GM19452 (cell line): ENCODE data around the gene SMYD3.

ENCODE experiments used
- ATAC-seq: cut with Tn5 transposase; IDR thresholded peaks from one replicate; pipeline ENCODE4 v1.9.1; 2021; ENCODE audit not compliant: unreplicated experiment

The SMYD3 gene

DNA sequence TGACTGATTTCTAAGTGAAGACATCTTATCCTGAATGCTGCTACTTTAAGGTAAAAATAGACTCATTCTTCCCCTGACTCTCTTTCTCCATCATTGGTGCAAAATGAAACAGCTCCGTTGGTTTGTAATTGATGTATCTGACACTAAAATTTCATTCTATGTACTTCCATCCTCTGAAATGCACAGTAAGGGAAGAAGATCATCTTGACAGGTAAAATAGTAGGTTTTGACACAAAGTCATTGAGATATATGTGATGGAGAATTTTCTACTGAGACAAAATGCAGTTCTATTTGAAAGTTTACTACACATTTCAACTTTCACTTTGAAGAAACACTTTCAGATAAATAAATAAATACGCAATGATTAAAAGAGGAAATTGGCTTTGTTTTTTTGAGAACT is 348.9 kb downstream of the SMYD3 start:
- ATAC-seq, result no peak

DNA sequence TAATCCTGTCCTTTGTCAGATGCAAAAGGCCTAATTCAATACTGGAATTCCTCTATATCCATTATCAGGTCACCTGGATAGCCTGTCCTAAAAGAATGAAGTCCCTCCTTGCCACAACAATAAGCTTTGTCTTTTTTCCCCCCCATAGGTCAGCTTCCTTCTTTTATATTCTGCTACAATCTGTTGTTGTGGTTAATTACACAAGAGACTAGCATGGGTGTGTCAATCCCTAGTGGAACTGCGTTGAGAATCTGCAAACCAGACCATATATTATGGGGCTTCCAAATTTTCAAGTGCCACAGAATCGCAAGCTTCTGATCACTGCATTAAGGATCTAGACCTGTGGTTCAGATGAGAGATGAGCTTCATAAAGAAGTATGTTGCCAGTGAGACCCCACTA is 349.6 kb downstream of the SMYD3 start:
- ATAC-seq, result no peak

DNA sequence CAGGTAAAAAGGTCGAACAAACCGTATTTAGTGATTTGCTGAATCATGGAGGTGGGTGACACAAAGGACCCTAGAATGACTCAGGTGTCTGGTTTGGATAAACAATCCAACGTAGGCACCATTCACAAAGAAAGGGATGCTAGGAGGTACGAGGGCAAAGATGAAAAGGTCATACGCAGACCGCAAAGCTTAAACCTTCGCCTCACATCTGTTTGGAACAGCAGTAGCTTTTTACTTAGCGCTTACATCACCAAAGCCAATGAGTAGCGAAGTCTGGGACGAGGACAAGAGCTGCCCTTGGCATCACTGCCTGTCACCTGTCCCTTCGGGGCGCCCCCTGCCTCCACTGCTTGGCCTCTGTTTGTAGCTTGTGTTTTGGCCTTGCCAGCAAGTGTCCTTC is 350.2 kb downstream of the SMYD3 start:
- no peak for ATAC-seq

DNA sequence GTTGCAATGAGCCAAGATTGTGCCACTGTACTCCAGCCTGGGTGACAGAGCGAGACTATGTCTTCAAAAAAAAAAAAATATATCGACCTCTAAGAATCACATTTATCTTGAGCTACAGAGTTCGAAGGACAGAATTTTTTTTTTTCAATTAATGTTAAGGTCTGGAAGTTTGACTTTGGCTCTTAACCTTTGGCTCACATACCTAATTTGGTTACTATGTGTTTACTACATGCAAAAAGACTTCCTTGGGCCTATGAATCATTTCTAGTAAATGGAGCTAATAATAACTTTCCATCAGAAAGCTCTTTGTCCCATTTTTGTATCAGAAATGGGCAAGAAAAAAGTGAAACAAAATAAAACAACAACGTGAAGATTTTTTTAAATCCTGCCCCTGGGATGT is 351.2 kb downstream of the SMYD3 start:
- no peak for ATAC-seq

DNA sequence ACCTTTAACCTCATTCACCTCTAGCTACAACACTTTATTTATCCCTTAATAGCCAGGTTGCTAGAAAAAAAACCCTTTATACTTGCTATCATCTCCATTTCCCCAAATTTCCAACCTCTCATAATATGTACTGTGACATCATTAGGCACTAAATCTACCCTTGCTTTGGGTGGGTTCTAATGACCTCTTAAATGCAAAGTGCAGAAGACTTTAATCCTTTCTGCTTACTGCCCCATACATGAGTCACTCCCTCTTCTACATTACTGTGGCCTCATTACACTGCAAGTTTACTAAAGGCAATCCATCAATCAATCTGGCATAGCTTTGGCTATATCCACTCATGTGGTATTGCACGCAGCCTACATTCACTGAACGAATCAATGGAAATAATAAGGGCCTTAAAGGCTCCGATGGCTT is 353.3 kb downstream of the SMYD3 start:
- no peak for ATAC-seq

DNA sequence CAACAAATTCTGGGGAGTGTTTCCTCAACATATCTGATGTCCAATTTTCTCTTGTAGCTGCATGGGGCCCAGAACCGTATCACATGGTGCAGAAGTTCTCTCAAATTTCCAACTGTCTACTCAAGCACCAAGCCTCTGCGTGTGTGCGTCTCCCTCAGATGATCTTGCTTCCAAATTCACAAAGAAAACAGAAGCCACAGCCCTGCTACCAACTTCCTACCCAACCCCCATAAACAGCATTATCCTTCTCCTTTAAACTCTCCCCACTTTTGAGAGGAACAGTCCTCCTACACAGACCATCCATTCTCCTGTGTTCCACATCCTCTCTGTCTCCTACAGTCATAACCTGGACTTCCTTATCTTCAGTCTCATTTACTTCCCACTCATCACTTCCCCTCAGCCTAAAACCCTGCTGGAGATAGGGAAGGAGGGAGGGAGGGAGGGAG is 354.1 kb downstream of the SMYD3 start:
- no peak for ATAC-seq

DNA sequence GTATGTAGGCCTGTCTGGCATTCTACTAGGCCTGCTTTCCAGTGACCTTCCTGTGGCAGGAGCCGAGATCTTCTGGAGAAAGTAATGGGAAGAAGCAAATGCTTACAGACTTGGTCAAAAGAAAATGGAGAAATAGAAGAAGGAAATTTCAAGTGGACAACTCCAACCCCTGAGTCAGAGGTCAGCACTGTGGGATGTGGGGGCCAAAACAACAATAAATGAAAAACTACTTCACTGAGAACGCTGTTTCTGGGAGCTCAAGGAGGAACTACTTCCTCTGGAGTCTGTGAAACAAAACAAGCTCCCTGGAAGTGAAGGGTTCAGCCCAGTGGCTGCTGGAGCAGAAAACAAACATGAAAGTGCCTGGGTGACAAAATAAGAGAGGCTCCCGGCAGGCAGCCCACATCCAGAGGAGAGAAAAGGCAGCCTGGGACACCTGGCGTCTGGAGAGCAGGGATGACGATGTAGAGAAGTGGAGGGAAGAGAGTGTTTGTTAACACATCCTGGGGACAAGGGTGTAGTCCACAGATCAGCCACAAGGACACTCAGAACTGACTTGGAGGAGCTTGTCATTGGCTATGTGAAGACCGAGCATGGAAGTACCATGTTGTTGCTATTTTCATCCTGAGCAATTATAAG is 355.2 kb downstream of the SMYD3 start:
- no peak for ATAC-seq

DNA sequence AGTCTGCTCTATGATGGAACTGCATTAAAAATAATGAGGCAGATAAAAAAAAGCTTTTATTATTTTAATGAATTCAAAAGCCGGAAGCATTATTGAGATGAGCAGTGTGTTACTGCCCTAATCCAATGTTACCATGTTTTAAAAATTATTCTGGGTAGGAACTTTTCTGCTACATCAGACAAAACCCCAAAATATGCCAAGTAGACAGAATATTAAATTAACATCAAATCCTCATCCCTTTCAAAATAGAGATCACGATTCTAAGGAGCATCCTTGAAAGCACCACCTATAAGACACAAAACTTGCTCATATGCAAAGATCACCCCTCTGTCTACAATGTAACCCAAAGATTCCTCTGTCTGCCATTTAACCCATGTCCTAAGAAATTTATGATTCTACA is 357.5 kb downstream of the SMYD3 start:
- no peak for ATAC-seq

DNA sequence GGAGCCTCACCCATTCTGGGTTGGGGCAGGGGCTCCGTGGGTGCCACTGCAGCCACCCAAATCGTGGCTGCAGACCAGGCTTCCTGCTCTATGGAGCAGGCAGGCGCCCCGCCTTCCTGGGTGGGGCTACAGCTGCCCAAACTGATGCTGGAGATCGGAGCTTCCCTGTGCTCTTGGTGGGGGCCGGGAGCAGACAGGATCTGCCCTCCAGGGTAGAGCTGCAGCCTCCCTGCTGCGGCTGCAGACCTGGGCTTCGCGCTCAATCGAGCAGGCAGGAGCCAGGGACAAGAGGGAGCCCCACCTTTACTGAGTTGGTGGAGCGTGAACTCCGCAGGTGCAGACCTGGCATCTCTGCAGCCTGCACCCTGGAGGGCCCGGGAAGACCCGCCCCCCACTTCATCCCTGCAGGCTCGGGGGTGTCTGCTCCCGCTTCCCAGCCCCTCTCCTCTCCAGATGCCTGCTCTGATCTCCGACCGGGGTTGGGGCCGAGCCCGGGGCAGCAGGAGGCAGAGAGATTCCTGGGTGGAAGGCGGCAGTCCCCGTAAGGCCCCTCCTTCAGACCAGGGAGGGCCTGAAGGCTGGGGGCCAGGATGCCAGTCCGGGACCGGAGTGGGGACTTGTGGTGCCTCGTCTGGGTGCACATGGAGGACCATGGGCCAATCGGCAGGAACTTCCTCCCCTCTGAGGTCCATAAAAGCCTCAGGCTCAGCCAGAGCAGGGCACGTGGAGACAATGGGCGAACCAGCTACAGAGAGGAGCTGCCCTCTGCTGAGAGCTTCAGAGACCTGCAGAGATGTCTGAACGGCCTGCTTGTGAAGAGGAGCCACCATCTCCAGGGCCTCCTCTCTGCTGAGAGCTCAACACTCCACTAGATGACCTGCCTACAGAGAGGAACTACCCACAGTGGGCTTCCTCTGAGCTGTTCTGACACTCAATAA is 359.3 kb downstream of the SMYD3 start:
- no peak for ATAC-seq

DNA sequence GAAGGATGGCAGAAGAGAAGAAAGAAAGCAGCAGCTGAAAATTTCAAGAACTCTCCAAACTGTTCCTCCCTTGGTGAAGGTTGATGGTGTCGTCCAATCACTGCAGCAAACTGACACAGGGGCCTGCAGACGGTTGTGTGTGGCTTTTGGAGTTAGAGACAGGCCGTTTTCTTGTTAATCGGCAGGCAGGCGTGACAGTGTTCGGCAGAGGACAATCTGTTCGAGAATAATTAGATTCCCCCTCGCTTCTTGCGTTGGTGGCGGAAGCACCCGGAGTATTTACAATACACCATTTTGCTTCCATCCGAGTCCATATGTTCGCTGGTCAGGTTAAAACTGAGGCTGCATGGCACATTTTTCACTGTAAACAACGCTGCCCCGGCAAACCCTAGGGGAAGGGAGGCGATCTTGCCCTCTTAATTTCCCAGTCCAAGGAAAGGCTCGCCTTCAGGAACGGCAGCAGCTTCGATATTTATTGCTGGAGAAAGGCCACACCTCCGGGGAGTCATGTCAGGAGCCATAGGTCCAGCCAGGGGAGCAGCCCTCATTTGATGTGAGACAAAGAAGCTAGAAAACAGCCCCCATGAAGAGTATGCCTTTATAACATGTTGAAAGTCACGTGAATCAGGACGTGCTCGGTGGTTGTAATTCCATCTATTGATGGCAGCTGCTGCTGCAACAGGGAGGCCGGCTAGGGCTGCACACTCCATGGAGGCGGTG is 360.1 kb downstream of the SMYD3 start:
- ATAC-seq, result no peak

DNA sequence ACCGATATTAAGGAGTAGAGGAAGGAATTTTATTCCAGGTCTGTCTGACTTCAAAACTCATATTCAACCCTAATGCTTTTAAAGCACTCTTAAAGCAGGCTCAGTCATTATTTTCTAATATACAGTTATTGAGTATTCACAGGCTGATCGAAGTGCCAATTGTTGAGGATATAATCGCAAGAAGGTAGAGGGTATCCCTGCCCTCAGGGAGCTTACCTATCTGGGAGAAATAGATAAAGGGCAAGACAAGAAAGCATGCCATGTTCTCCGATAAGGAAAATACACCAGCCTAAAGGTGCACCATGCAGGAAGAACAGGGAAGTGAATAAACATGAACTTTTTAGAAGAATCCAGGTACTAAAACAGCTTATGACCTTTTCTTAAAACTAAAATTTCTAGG is 361.2 kb downstream of the SMYD3 start:
- no peak for ATAC-seq

DNA sequence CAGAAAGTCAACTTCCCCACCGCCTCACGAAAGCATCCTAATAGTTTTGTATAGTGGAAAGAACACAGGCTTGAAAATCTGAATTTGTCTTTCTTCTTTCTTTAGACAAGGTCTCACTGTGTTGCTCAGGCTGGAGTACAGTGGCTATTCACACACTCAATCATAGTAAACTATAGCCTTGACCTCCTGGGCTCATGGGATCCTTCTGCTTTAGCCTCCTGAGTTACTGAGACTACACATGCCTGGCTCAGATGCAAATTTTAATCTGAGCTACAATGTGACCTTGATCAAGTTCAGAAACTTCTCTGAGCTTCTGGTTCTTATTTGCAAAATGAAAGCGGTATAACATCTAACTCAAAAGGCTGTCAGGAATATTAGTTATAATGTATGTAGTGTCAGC is 362.1 kb downstream of the SMYD3 start:
- no peak for ATAC-seq

DNA sequence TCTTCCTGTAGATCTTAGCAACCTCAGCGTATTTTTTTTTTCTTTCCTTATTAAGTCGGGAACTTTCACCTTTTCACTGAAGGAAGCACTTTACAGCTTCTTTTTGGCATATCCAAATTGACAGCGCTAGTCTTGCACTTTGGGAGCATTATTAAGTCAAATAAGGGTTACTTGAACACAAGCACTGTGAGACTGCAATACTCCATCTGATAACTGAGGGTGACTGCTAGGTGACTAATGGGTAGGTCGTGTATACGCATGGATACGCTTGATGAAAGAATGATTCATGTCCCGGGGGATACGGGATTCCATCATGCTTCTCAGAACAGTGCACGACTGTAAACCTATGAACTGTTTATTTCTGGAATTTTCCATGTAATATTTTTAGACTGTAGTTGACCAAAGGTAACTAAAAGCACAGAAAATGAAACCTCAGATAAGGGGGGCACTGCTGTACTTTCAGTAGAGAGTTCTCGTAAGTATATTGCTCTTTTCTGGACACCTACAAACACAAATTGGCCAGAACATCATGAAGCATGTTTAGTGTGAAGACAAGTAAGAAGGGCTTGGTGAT is 364.7 kb downstream of the SMYD3 start:
- ATAC-seq, result no peak

DNA sequence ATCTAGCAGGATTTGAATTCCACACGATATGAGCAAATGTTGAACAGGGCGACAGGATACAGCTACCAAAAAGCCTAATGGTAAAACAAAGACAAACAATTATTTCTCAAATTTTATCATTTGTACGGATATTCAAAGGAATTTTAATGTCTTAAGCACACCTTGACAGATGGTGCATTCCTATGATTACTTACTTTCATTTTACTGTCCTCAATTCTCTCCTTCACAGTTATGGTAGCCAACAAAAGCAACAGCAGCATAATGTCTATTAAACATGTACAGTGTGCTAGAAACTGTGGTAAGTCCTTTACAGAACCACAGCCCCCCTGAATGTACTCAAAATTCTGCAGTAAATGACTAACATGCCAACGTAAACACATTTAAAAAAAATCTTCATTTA is 365.8 kb downstream of the SMYD3 start:
- ATAC-seq, result no peak

DNA sequence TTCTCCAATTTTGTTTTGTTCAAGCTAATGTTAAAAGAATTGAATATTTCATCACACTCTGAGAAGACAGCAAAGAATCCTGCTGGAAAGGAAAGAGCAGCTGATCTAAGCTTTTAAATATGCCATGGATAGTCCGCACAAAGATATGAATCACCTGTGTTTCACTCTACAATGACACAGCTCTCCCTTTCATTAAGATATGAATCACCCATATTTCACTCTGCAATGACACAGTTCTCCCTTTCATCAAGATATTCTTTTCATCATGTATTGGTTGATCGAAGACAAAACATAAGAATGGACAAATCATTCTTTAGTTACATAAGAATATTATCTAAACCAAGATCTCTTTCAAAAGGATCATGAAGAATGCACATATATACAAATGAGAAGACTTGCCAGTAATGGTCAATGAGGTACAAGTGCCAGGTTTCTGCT is 367.3 kb downstream of the SMYD3 start:
- ATAC-seq, result no peak

DNA sequence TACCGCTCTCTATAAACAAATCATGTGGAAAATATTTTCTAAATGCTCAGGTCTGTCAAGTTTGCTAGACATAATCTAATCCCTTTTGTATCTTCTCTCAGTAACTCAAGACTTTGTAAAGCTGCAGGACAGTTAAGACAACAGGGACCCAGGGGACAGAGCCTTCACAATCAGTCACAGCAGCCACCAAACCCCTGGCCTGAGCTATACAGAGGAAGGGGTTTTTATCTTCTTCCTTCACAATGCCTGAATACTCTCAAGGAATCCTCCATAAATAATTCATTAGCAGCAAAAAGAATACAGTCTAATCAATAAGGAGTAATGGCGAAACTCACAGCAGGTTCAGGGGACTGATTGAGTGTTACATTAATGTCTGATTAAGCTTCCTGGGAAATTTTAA is 368.3 kb downstream of the SMYD3 start:
- ATAC-seq, result no peak

DNA sequence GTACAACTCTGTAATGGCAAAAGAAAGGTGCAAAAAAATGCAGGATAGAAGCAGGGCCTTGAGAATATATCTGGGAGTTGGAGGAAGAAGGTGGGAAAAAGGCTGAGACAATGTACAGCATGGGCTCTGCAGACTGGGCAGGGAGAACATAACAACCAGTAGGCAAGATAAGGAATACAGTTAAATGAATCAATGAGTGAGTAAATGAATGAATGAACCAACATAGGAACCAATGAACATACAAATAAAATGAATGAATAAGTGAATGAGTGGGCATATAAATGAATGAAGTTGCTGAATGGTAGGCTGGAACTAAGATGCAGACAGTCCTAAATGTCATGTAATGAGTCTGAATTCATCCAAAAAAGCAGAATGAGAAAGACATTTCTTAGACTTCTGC is 370.6 kb downstream of the SMYD3 start:
- ATAC-seq, result no peak

DNA sequence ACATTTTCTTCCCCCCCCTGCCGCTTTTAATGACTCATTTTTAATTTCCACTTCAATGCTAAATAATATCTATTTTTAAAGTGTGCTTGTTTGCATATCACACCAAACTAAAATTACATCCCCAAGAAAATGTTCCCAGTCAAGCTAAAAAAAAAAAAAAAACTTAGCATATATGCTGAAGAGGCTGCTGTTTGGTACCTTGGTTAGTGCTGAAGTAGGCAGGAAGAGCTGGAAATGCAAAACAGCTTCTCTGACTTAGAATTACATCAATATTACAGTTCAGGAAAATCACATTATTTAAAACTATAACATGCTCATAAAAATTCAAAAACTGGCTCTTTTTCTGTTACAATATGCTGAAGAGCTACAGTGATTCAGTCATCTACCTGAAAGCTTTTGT is 372.3 kb downstream of the SMYD3 start:
- no peak for ATAC-seq

DNA sequence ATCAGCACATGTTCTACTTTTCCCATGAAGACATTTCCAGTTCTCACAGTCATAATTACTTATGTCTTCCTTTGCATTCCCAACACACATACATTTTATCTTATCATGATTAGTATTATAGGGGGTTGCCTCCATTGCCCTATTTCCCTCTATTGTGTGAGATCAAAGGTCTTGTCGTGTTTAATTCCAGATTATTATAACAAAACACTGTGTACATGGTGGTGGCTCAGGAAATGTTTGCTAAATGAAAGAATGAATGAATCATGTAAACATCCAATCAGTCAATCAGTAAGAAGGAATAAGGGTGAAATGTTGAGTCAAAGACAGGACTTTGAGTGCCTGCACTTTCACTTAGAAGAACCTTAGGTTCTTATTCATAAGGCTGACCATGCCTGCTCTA is 376.0 kb downstream of the SMYD3 start:
- ATAC-seq, result no peak

DNA sequence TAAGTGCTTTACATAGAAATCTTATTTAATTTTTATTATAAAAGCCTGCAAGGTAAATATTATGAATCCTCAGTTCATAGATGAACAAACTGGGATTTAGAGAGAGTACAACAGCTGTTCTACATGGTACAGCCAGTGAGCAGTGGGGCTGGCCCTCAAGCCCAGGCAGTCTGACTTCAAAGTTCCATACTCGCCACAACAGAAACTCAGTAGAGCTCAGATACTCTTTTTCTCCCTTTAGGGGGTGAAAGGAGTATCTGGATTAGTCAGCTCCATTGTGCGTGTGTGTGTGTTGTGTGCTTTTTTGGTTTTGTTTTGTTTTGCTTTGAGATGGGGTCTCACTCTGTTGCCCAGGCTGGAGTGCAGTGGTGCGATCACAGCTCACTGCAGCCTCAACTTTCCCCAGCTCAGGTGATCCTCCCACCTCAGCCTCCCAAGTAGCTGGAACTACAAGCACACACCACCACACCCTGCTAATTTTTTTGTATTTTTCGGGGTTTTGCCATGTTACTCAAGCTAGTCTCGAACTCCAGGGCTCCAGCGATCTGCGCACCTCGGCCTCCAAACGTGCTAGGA is 378.5 kb downstream of the SMYD3 start:
- no peak for ATAC-seq

DNA sequence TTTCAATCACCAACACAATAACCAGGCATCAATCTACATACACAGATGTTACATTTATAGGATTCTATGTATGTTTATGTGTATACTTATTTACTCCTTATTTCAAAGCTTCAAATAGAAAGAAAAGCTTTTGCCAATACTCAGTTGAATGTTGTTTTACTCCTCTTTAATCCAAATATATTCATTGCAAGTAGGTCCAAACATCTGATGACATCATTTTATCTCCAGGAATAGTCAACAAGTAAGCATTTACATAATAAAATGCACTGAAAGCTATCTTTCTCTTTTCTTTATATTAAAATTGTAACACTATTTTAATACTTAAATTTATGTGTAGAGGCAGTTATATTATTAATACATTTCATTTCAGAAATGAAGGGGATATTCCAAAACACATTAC is 380.5 kb downstream of the SMYD3 start:
- no peak for ATAC-seq
